SH-SY5Y (cell line): ENCODE measurements around the gene CCDC185.

Source experiments
- GATA2 ChIP-seq: IDR thresholded peaks from 2 replicates; pipeline ENCODE4 v1.6.1; 2011; ENCODE audit warnings: mild to moderate bottlenecking, low read depth, low read length
- GATA3 ChIP-seq: IDR thresholded peaks from 2 replicates; pipeline ENCODE4 v1.6.1; 2011; ENCODE audit warnings: low read depth, mild to moderate bottlenecking, low read length, moderate library complexity

The CCDC185 gene

DNA sequence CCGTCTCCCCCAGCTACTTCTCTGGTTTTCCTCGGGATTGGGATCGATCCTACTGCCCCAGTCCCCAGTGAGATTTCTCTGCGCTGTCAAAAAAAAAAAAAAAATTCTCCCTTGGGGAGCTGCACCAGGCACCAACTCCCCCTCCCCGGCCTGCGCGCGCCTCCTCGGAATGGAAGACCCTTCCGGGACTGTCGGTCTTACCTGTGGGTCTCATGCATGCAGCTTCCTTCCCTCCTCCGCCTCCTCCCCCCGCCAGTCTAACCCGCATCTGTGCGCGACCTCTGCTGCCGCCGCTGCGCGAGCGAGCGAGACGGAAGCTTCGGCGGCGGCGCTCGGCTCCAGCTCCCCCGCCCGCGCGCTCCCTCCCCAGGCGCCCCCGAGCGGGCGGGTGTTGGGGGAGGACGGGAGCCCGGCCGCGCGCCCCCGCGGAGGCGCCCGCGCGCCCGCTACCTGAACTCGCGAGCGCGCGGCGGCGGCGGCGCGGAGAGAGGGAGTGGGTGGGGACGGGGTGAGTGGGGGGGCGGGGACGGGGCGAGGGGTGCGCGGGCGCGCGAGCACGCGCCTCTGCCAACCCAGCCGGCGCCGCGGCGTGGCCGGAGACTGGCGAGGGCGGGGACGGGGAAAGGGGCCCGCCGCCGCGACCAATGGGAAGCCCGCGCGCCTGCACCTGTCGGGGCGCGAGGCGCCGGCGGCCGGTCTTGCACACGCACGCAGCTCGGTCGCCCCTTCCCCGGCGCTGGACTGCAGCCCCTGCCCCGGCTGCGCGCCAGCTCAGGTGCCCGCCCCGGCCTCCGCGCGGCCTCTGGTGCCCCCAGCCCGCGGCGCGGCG lies 29.1 kb upstream of the CCDC185 start, which contains the start of gene SUSD4:
Gene SUSD4 (minus strand): TSS at position 321 of the 829 bp plus-strand sequence. CDS start 751 bp downstream, outside the sequence.
- TF ChIP-seq GATA2 (no peak), GATA3 (no peak)

DNA sequence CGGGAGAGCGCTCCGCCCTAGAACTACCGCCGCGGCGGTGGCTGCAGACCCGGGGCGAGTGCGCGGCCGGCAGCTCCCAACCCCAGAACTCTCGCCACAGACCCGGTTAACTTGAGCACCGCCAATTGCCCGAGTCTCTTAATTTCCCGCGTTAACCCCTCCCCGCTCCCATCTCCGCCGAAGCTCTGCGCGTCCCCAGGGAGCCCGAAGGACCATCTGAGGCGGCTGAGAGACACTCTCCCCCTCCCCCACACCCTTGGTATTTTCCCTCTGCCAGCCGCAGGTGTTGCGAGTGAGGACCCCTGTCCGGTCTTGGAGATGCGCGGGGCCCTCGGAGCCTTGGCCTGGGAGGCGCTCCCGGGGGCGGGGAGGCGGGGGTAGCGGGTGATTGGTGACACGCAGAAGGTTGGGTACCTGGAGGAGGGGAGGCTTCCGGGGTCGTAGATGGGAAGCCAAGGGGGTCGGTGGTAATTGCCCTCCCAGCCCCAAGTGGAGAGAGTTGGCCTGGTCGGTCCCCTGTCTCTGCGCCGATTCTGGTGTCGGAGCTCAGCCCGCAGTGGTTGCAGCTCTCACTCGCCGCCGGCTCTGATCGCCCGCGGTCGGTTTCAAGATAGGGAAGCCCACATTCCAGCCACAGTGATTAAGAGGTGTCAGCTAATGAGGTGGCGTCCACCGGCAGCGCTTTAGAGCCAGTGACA lies 28.4 kb upstream of the CCDC185 start:
- TF ChIP-seq GATA2 (no peak), GATA3 (no peak)

DNA sequence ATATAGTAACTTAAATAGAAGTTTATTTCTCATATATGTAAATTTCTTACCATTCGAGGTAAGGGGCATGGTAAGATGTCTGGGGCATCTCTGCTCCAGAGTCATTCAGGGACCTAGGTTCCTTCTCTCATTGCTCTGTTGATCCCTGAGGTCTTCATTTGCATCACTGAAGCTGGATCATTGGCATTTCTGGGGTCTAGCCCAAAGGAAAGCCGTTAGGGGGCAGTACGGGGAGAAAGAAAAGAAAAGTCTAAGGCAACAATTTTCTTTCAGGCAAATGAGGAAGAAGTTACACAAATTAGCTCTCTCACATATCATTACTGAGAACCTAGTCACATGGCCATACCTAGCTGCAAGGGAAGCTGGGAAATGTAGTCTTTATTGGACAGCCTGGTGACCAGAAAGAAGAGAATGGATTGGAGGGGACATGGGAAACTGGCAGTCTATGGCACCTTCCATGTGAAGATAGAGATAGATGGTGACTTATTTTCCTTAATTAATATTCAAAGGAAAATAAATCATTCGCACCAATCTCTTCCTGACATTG lies 19.1 kb upstream of the CCDC185 start:
- no peak for TF ChIP-seq GATA3
- no peak for TF ChIP-seq GATA2

DNA sequence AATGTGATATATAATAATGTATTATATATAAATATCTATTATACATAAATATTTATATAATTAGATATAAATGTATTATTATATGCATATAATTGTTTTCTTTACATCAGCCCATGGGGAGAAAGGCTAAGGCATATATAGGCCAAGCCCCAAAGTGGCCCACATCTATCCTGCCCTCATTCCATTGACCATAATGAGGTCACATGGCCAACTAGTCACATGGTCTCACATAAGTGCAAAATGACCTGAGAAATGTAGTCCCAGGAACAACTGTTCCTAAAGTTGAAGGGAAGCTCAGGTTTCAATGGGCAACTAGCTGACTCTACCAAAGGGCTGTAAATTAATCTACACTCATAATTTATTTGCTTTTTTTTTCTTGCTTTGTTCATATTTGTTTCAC lies 14.5 kb upstream of the CCDC185 start:
- TF ChIP-seq GATA2 (no peak), GATA3 (no peak)

DNA sequence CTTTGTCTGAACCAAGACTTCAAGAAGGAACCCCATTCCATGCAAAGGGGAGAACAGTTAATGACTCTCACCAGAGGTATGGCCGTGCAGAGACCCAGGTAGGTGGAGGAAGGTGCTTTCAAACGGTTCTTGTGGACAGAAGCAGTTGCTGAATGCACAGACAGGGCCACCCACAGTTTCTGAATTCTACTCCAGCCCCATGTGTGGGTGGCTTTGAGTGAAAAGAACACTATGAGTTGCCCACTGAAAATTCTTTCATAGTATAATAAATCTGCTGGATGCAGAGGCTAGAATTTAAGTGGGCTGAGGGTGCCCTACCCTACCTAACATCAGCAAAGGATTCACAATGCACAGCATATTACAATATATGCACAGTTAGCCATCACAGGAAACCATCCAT lies 7.2 kb upstream of the CCDC185 start:
- TF ChIP-seq GATA3: no peak
- no peak for TF ChIP-seq GATA2

DNA sequence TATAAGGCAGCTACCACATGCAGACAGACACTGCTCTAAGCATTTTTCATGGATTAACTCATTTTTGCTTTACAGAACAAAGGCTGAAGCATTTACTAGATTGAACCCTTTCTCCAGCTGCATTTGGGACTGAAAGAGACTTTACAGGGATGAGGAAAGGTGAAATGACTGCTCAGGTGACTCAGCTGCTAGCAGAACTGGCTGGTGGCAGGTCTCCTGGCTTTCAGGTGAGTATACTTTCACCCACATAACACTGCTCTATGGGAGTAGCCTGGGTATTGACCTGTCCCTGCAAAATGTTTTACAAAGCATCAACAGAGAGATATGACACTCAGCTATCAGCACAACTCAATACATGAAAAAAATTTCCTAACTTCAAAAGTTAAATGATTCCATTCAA lies 2.6 kb upstream of the CCDC185 start:
- TF ChIP-seq GATA2: no peak
- TF ChIP-seq GATA3: no peak

DNA sequence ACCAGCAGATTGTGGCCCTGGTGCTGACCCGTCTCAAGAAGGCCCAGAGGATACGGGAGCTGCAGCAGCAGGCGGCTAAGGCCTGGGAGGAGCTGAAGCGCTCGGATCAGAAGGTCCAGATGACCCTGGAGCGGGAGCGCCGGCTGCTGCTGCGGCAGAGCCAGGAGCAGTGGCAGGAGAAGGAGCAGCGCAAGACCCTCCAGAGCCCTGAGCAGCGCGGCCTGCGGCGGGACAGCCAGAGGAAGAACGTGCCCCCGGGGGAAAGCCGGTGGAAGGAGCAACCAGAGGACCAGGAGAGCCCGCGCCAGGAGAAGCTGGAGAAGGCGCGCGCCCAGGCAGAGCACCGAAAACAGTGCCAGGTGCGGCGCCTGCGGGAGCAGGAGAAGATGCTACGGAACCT lies 1.0 kb downstream of the CCDC185 start:
- TF ChIP-seq GATA3: no peak
- no peak for TF ChIP-seq GATA2

DNA sequence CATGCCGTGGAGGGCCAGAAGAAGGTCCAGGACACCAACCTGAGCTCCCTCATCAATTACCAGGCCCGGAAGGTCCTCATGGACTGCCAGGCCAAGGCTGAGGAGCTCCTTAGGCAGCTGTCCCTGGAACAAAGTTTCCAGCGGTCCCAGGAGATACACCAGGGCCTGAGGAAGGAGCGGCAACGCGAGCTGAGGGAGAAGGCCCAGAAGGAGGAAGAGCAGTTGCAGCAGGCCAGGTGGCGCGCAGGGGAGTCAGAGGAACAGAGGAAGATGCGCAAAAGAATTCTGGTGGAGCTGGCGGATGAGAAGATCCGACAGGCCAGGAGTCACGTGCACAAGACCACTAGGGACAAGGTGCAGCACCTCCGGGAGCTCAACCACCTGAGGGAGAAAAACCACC lies 1.5 kb downstream of the CCDC185 start:
- no peak for TF ChIP-seq GATA3
- no peak for TF ChIP-seq GATA2

DNA sequence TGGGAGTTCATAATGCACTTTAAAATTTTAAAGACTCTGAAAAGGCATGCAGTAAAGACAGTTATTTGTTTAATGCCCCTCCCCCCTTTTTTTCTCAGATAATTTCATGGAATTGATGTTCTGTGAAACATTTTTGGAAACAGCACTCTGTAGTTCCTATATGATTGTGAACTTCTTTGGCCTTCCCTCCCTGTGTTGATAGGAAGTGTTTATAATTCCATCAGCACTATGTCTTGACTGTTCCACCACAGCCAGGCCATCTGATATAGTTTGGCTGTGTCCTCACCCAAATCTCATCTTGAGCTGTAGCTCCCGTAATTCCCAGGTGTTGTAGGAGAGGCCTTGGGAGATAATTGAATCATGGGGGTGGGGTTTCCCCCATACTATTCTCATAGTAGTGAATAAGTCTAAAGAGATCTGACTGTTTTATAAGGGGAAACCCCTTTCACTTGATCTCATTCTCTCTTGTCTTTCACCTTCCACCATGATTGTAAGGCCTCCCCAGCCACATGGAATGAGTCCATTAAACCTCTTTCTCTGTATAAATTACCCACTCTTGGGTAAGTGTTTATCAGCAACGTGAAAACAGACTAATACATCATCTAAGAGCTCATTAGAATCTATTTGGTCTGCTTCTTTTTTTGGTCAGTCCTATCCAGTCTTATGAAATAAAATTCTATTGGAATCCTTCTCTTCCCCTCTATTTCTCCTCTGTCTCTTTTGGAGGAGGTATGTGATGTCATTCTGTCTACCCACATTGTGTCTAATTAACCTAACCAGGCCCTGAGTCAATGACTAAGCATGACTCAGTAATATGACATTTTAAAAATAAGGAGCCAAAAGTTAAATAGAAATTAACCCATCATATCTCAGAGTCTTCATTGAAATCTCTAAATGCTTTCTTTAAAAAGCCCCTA lies 8.9 kb downstream of the CCDC185 start:
- TF ChIP-seq GATA3: no peak
- no peak for TF ChIP-seq GATA2

DNA sequence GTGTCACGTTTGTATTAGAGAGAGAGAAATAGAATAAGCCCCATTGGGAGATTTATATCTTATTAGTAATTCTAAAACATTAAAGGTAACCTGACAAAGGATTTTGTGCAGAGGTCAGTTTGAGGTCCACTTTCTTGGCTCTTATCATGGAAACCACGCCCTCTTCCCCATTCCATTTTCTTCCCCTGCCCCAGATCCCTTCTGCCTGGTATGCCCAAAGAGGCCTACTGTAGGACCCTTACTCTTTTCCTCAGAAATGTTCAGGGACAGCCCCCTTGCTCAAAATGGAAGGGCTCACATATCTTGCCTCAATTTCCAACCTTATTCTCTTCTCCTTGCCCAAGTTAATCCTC lies 9.6 kb downstream of the CCDC185 start:
- TF ChIP-seq GATA3 (no peak), GATA2 (no peak)

DNA sequence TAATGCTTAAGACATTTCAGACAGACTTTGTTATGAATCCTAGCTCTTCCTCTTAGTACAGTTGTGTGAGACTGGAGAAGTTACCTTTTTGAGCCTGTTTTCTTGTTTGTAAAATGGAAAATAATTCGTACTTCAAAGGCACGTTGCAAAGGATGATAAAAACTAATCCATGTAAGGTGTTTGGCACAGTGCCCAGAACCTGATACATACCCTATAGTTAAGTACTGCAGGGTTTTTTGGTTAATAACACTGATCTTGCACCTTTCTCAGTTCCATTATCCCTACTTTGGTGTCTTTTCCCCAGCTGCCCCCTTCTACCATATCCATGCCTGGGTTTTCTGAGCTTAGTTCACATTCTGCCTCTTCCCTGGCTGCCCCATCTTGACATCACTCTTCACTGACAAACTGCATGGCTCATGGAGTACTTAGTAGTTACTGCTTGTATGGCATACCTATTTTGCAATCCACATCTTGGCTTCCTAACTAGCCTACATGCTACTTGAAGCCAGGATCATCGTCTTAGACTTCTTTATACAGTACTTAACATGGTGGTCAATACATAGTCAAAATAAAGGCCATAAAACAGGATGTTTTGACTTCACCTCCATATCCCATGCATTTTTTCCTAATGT lies 10.1 kb downstream of the CCDC185 start:
- TF ChIP-seq GATA3 (no peak), GATA2 (no peak)

DNA sequence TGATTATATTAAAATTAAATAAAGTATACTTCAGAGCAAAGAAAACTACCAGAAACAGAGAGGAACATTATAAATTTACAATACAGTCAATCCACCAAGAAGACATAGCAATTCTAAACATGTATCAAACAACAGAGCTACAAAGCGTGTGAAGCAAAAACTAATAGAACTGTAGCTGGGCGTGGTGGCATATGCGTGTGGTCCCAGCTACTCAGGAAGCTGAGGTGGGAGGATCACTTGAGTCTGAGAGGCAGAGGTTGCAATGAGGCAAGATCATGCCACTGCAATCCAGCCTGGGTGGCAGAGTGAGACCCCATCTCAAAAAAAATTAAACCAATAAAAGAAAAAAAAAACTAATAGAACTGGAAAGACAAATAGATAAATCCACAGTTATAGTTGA lies 12.3 kb downstream of the CCDC185 start:
- no peak for TF ChIP-seq GATA3
- no peak for TF ChIP-seq GATA2

DNA sequence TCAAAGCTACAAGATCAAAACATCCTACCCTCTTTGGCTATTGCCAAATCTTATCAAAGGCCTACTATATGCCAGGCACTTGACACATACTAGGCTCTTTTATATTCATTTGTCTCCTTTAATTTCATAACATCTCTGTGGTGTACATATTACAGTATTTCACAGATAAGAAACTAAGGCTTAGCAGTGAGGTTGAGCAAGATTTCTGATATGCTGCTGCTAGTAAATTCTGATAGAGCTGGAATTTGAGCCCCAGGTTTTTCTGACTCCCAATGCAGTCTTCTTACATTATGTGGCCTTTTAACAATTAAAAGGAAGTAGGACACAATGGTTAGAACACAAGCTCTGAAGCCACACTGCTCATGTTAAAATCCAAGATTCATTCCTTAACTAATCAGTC lies 16.8 kb downstream of the CCDC185 start:
- TF ChIP-seq GATA2 (no peak), GATA3 (no peak)
